PC-3 (cell line): ENCODE measurements around the gene RIT2.

Experiments
- EZH2 ChIP-seq: fragments of 300-600 bp; sonication (generic); IDR thresholded peaks from one replicate; pipeline ENCODE4 v1.6.1; 2017; ENCODE audit warnings: antibody characterized with exemption, mild to moderate bottlenecking, low read length; ENCODE audit not compliant: unreplicated experiment
- EZH2phosphoT487 ChIP-seq: fragments of 300-600 bp; sonication (generic); IDR thresholded peaks from 2 replicates; pipeline ENCODE4 v1.6.1; 2018; ENCODE audit warnings: mild to moderate bottlenecking, antibody characterized with exemption, low read length, borderline replicate concordance
- TF ChIP-seq, protein P1 (sequence below): fragments of 300-600 bp; sonication (generic); conservative IDR thresholded peaks from 2 replicates; pipeline ENCODE4 v1.5.1; 2017; ENCODE audit warnings: antibody characterized with exemption, low read depth, mild to moderate bottlenecking, low read length

DNA sequence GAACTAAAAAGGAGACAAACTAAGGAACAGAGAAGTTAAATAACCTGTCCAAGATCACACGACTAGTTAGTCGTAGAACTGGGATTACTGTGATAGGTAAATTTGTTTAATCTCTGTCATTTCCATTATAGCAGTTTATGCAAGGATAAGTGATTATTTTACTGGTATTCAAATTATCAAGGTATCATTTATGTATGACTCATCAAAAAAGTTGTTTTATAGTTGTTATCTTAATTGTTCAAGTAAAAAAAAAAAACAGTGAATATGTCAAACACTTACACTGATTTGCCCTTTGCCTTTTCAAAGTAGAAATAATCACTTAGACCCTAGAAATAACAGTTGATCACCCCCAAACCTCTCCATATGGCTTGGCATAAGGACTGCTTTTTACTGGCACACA lies 173.6 kb downstream of the RIT2 start:
- TF ChIP-seq, protein P1, sequence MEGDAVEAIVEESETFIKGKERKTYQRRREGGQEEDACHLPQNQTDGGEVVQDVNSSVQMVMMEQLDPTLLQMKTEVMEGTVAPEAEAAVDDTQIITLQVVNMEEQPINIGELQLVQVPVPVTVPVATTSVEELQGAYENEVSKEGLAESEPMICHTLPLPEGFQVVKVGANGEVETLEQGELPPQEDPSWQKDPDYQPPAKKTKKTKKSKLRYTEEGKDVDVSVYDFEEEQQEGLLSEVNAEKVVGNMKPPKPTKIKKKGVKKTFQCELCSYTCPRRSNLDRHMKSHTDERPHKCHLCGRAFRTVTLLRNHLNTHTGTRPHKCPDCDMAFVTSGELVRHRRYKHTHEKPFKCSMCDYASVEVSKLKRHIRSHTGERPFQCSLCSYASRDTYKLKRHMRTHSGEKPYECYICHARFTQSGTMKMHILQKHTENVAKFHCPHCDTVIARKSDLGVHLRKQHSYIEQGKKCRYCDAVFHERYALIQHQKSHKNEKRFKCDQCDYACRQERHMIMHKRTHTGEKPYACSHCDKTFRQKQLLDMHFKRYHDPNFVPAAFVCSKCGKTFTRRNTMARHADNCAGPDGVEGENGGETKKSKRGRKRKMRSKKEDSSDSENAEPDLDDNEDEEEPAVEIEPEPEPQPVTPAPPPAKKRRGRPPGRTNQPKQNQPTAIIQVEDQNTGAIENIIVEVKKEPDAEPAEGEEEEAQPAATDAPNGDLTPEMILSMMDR, result no peak
- TF ChIP-seq EZH2phosphoT487 (no peak), EZH2 (no peak)
